ENCODE results near the gene MINAR2.

- TF ChIP-seq TAF1 (IDR thresholded peaks at IDR 0.05; ENCODE audit: borderline replicate concordance, insufficient read depth, low read length) (no peak), REST (IDR thresholded peaks at IDR 0.05; ENCODE audit: insufficient read depth in 1 of 2, low read depth in 2 of 2, low read length in 2 of 2) (no peak), POLR2AphosphoS5 (IDR thresholded peaks at IDR 0.05; ENCODE audit: low read depth, low read length) (no peak)
These were observed 20.1 kb downstream of the MINAR2 start for GRCh38 chr5:129767927-129768380.
